Endothelial cell of umbilical vein (primary cell): ENCODE results near the gene SPTLC1. TPM values are rescaled to one million over a fixed set of nuclear protein-coding genes. Genes with fewer than 3 reads are reported as not detected.
"Not testable (repeated sequence)": the region's sequence is repeated elsewhere in the genome, so short reads cannot be mapped to it uniquely, and the experiment has no call there.

Experiments used
- BruUV-seq: library from RNA; stranded (reverse); fragments of 400-500 nt; replicated peaks from 2 replicates; lab custom pipeline; 2021; lab: Mats Ljungman, UMichigan
- CTCF ChIA-PET: fragments of 300-600, 350-600 bp; sonication (Branson Sonifier 250); formaldehyde crosslinking; loops from one replicate; lab custom pipeline; 2021; ENCODE audit warnings: antibody characterized with exemption, inconsistent platforms; lab: Charles Lee
- POLR2A ChIA-PET: fragments of 300-600, 350-600 bp; sonication (Branson Sonifier 250); formaldehyde crosslinking; loops from one replicate; lab custom pipeline; 2021; ENCODE audit warnings: antibody characterized with exemption, inconsistent platforms; lab: Charles Lee
- DNase-seq: peaks from one replicate; pipeline ENCODE4 v3.0.0-alpha.2; 2011; ENCODE audit warnings: low read depth, low spot score
- FAIRE-seq: peaks from 2 replicates; lab custom pipeline; 2011; peaks lifted over from hg19 to GRCh38; lab: Jason Lieb, UNC
- H2AFZ ChIP-seq: 2 replicates; pipeline ENCODE4 v1.6.0; 2012; ENCODE audit warnings: low read depth, low read length, control low read depth, inconsistent platforms
- H3K27ac ChIP-seq: 2 replicates; pipeline ENCODE4 v1.5.1; 2011; ENCODE audit warnings: low read depth, mild to moderate bottlenecking, control low read depth, low read length, moderate library complexity; ENCODE audit not compliant: insufficient read depth
- H3K27me3 ChIP-seq, 2 experiments: 2 replicates each; pipeline versions ENCODE4 v1.6.0 to v1.6.1; 2011; ENCODE audit warnings: low read length in 2 of 2, mixed read lengths in 1 of 2; ENCODE audit not compliant: control insufficient read depth in 2 of 2, insufficient read depth in 2 of 2
- H3K36me3 ChIP-seq, 2 experiments: 2 replicates in 1 of 2; 3 replicates in 1 of 2; pipeline ENCODE4 v1.5.1; 2011; ENCODE audit warnings: low read length in 2 of 2, mild to moderate bottlenecking in 1 of 2, moderate library complexity in 1 of 2; ENCODE audit not compliant: control insufficient read depth in 2 of 2, insufficient read depth in 2 of 2; ENCODE audit errors: extremely low read depth in 1 of 2
- H3K4me1 ChIP-seq: 3 replicates; pipeline ENCODE4 v1.5.1; 2011; ENCODE audit warnings: mild to moderate bottlenecking, low read length; ENCODE audit not compliant: control insufficient read depth, insufficient read depth; ENCODE audit errors: extremely low read depth
- H3K4me2 ChIP-seq: 2 replicates; pipeline ENCODE4 v1.6.1; 2011; ENCODE audit warnings: low read length, control low read depth, mixed read lengths; ENCODE audit not compliant: insufficient read depth
- H3K4me3 ChIP-seq, 3 experiments: fragments of 200-600 bp in 1 of 3; sonication (generic), shearing (Covaris generic) in 1 of 3; replicated peaks in 1 of 3; 2 replicates each; pipeline ENCODE4 v1.5.1; 2011 to 2016; ENCODE audit warnings: control low read depth in 3 of 3, low read length in 3 of 3, mild to moderate bottlenecking in 2 of 3, inconsistent platforms in 1 of 3, low read depth in 1 of 3, moderate library complexity in 1 of 3; ENCODE audit not compliant: insufficient read depth in 1 of 3
- H3K79me2 ChIP-seq: 2 replicates; pipeline ENCODE4 v1.6.0; 2012; ENCODE audit warnings: low read length, inconsistent platforms; ENCODE audit not compliant: control insufficient read depth, insufficient read depth
- H3K9ac ChIP-seq: replicated peaks from 2 replicates; pipeline ENCODE3; 2011; ENCODE audit warnings: low read length, control low read depth; ENCODE audit not compliant: insufficient read depth; ENCODE audit errors: extremely low read depth
- H3K9me1 ChIP-seq: replicated peaks from 3 replicates; pipeline ENCODE4 v1.6.0; 2011; ENCODE audit warnings: mild to moderate bottlenecking, low read length; ENCODE audit not compliant: control insufficient read depth, insufficient read depth; ENCODE audit errors: extremely low read depth
- H3K9me3 ChIP-seq: replicated peaks from 2 replicates; pipeline ENCODE4 v1.5.1; 2012; ENCODE audit warnings: low read length, inconsistent platforms; ENCODE audit not compliant: control insufficient read depth, insufficient read depth
- H4K20me1 ChIP-seq: replicated peaks from 2 replicates; pipeline ENCODE3; 2011; ENCODE audit warnings: mild to moderate bottlenecking, low read length; ENCODE audit not compliant: control insufficient read depth, insufficient read depth; ENCODE audit errors: extremely low read depth
- JUN ChIP-seq: IDR thresholded peaks from 2 replicates; pipeline ENCODE4 v1.6.1; 2011; ENCODE audit warnings: borderline replicate concordance, low read depth; ENCODE audit not compliant: insufficient read length, insufficient read depth
- dilution Hi-C: fragments of 300-500 bp; cut with MboI; formaldehyde crosslinking; loops from one replicate; pipeline ENCODE4 v1.15.0; 2019; ENCODE audit warnings: low sequenced_read_pairs; ENCODE audit not compliant: extremely low pct_ligation_motif_present
- intact Hi-C: fragments of 100-400 bp; cut with micrococcal nuclease; formaldehyde crosslinking; loops from one replicate; pipeline ENCODE4 v1.10.0; 2022
- polyA plus RNA-seq, 4 experiments: library from polyadenylated mRNA; depleted of rRNA in 3 of 4; stranded (reverse) in 3 of 4; unstranded in 1 of 4; fragments of >200 nt; gene quantifications; 2 replicates each; pipeline versions ENCODE4 v1.2.1 to v1.2.3, GENCODE V29; 2011 to 2012; ENCODE audit warnings: missing spikeins in 1 of 4
- total RNA-seq: library from RNA; stranded (reverse); gene quantifications from 2 replicates; pipeline ENCODE4 v1.2.3, GENCODE V29; 2021

SPTLC1 gene
- total and polyA plus RNA-seq, 2 donors (not counting 3 experiments of a cell fraction or from before 2014, with no cell fraction given): 35.9 to 68.5 TPM

GRCh38 chr9:92108122-92108521, 7.1 kb downstream of the SPTLC1 start:
- Histone ChIP-seq H3K4me2 (no peak overlapping the region), H2AFZ (no peak overlapping the region), H3K9me3 (no peaks in the 10 kb centered on the region), H3K9me1 (no peaks in the 10 kb centered on the region), H3K27me3 (no peaks in the 10 kb centered on the region), H3K36me3 (peaks cover 5 to 6% of the 10 kb centered on the region in 2 experiments), H3K4me3 (no peak overlapping the region), H4K20me1 (no peaks in the 10 kb centered on the region), H3K4me1 (no peaks in the 10 kb centered on the region), H3K9ac (no peak overlapping the region), H3K79me2 (peaks cover 32% of the 10 kb centered on the region), H3K27ac (no peak overlapping the region)
- CTCF ChIA-PET: no interaction called here
- DNase-seq (no peak), FAIRE-seq (no peak)
- intact Hi-C loops: no loop called here
- dilution Hi-C loops: no loop called here
- POLR2A ChIA-PET: no interaction called here
- no TSS peak for BruUV-seq
- no peak for TF ChIP-seq JUN

- dilution Hi-C loops, BruUV-seq, CTCF ChIA-PET, intact Hi-C loops, H3K4me1 ChIP-seq, H3K9ac ChIP-seq, H2AFZ ChIP-seq, H4K20me1 ChIP-seq, H3K27me3 ChIP-seq, H3K9me1 ChIP-seq, FAIRE-seq, DNase-seq, H3K79me2 ChIP-seq, H3K4me3 ChIP-seq, H3K27ac ChIP-seq, H3K9me3 ChIP-seq, H3K36me3 ChIP-seq, POLR2A ChIA-PET, H3K4me2 ChIP-seq: not testable (repeated sequence)
Observed at GRCh38 chr9:92105446-92106225, 9.6 kb downstream of the SPTLC1 start.

GRCh38 chr9:92103601-92104000, 11.6 kb downstream of the SPTLC1 start:
- H3K4me3 ChIP-seq, intact Hi-C loops, FAIRE-seq, dilution Hi-C loops, DNase-seq, BruUV-seq, H3K27ac ChIP-seq, H3K36me3 ChIP-seq, H3K27me3 ChIP-seq, H3K79me2 ChIP-seq, H2AFZ ChIP-seq, H3K4me2 ChIP-seq, H3K9ac ChIP-seq, H3K9me1 ChIP-seq, H4K20me1 ChIP-seq, CTCF ChIA-PET, H3K9me3 ChIP-seq, POLR2A ChIA-PET: not testable (repeated sequence)
- peaks cover 14% of the 10 kb centered on the region for H3K4me1 ChIP-seq
